ENCODE results near the gene TIAM1. TPM values are rescaled to one million over a fixed set of nuclear protein-coding genes. Genes with fewer than 3 reads are reported as not detected.

TIAM1 gene
- total RNA-seq, 1 experiment from 2014 or later = 15.2 TPM

DNA sequence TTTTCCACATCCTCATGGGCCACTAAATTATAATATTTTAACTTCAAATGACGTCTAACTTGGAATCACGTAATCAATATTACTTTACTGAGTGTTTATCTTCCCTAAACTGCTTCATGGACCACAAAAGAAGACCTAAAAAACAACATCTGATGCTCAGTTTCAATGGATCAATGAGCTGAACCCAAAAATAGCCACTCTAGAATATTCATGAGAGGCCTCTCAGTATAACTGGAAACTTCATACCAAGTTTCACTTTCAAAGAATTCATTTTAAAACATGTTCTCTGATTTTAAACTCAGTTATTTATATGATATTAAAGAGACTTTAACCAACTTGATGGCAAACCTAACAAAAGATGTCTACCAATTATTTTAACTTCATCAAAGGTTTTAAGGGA is 23.7 kb upstream of the TIAM1 start:
- Mint-ChIP-seq H3K27me3 (ENCODE audit: unreplicated experiment) (no peaks in the 10 kb centered on the region), H3K4me1 (ENCODE audit: low read depth, unreplicated experiment) (peaks cover 20% of the 10 kb centered on the region), H3K36me3 (ENCODE audit: insufficient read depth, unreplicated experiment) (no peaks in the 10 kb centered on the region), H3K27ac (ENCODE audit: unreplicated experiment) (no peak overlapping the region), H3K4me3 (ENCODE audit: low read depth, unreplicated experiment) (no peak overlapping the region), H3K9me3 (ENCODE audit: low read depth, unreplicated experiment) (no peaks in the 10 kb centered on the region)
- TF ChIP-seq, protein P1, sequence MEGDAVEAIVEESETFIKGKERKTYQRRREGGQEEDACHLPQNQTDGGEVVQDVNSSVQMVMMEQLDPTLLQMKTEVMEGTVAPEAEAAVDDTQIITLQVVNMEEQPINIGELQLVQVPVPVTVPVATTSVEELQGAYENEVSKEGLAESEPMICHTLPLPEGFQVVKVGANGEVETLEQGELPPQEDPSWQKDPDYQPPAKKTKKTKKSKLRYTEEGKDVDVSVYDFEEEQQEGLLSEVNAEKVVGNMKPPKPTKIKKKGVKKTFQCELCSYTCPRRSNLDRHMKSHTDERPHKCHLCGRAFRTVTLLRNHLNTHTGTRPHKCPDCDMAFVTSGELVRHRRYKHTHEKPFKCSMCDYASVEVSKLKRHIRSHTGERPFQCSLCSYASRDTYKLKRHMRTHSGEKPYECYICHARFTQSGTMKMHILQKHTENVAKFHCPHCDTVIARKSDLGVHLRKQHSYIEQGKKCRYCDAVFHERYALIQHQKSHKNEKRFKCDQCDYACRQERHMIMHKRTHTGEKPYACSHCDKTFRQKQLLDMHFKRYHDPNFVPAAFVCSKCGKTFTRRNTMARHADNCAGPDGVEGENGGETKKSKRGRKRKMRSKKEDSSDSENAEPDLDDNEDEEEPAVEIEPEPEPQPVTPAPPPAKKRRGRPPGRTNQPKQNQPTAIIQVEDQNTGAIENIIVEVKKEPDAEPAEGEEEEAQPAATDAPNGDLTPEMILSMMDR (IDR thresholded peaks at IDR 0.05; ENCODE audit: unreplicated experiment) = no peak
- no TSS peak for BruUV-seq (replicated peaks)
- no peak for DNase-seq
- intact Hi-C loops (cut with micrococcal nuclease; ENCODE audit: unreplicated experiment) = no loop called here
- CTCF ChIA-PET = no interaction called here

DNA sequence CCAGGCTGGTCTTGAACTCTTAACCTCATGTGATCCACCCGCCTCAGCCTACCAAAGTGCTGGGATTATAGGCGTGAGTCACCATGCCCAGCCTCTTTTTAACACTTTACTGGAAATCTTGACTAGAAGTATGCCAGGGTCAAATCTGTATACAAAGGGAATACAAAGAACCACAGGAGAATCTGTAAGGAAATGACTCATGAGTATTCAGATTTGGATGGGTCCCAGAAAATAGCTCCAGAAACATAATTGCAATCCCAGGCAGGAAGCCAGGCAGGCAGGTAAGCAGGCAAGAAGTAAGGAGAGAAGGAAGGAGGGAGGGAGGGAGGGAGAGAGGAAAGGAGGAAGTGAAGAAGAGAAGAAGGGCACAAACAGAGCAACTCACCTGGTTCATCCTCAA is 22.8 kb upstream of the TIAM1 start:
- BruUV-seq (replicated peaks) = no TSS peak
- TF ChIP-seq, protein P1 (IDR thresholded peaks at IDR 0.05; ENCODE audit: unreplicated experiment) = no peak
- H3K27me3 Mint-ChIP-seq (ENCODE audit: unreplicated experiment) = no peaks in the 10 kb centered on the region
- peaks cover 20% of the 10 kb centered on the region for H3K4me1 Mint-ChIP-seq (ENCODE audit: low read depth, unreplicated experiment)
- H3K4me3 Mint-ChIP-seq (ENCODE audit: low read depth, unreplicated experiment) = peak overlapping the region; percentile 14
- CTCF ChIA-PET = interaction anchor here (0.5 to 1.0 kb wide), 5 partner anchors 46 to 192 kb away, joined by 3 to 6 read pairs (median 3); no protein-coding TSS in a partner anchor
- H3K9me3 Mint-ChIP-seq (ENCODE audit: low read depth, unreplicated experiment) = no peaks in the 10 kb centered on the region
- peak overlapping the region; percentile 77 for H3K27ac Mint-ChIP-seq (ENCODE audit: unreplicated experiment)
- H3K36me3 Mint-ChIP-seq (ENCODE audit: insufficient read depth, unreplicated experiment) = no peaks in the 10 kb centered on the region
- peak; percentile 51 for DNase-seq
- intact Hi-C loops (cut with micrococcal nuclease; ENCODE audit: unreplicated experiment) = no loop called here

DNA sequence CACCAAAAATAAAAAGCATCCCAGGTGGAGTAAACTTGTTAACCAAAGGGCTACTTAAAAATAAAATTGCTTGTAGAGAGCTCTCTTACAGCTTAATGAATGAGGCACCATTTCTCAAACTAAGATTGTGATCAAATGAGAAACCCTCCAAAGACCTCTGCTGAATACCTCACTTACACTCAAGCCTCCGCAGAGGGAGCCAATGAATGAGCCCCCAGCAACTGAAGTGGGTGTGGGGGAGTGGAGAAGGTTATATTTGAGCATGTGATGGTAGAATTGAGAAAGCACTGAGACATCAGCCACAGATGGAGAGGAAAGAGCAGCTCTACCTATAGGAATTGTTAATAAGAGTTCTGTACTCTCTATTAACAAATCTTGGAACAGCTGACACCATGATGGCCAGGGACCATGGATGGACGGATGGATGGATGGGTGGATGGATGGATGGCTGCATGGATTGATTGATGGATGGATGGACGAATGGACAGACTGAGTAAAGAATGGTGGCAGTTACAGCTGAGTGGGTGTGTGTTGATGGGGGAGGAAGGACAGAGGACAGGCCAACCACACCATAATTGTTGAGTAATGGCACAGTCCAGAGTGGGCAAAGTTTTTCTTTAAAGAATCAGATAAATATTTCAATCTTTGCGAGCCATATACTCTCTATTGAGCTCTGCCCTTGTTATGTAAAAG is 20.3 kb upstream of the TIAM1 start:
- H3K4me1 Mint-ChIP-seq (ENCODE audit: low read depth, unreplicated experiment) = peaks cover 20% of the 10 kb centered on the region
- TF ChIP-seq, protein P1 (IDR thresholded peaks at IDR 0.05; ENCODE audit: unreplicated experiment) = no peak
- no peaks in the 10 kb centered on the region for H3K27me3 Mint-ChIP-seq (ENCODE audit: unreplicated experiment)
- no peak overlapping the region for H3K27ac Mint-ChIP-seq (ENCODE audit: unreplicated experiment)
- no peaks in the 10 kb centered on the region for H3K36me3 Mint-ChIP-seq (ENCODE audit: insufficient read depth, unreplicated experiment)
- no peak for DNase-seq
- no peaks in the 10 kb centered on the region for H3K9me3 Mint-ChIP-seq (ENCODE audit: low read depth, unreplicated experiment)
- CTCF ChIA-PET = no interaction called here
- BruUV-seq (replicated peaks) = no TSS peak
- intact Hi-C loops (cut with micrococcal nuclease; ENCODE audit: unreplicated experiment) = no loop called here
- H3K4me3 Mint-ChIP-seq (ENCODE audit: low read depth, unreplicated experiment) = no peak overlapping the region

DNA sequence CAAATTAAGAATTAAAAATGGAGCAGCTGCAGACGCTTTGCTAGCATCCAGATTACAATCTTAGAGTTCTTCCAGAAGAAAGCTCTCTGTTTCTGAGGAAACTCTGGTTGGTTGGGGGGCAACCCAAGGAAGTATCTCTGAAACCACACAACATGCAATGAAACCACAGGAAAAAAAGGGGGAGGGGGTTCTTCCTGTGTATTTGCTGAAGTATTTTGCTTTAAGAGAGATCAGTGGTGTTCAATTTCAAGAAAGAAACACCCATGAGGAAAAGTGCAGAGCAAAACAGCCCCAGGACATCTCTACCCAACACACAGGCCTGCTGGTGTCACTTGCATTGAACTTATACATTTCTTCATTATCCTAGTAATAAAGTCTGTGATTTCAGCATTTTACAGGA is 19.7 kb upstream of the TIAM1 start:
- no peak overlapping the region for H3K4me3 Mint-ChIP-seq (ENCODE audit: low read depth, unreplicated experiment)
- intact Hi-C loops (cut with micrococcal nuclease; ENCODE audit: unreplicated experiment) = no loop called here
- CTCF ChIA-PET = no interaction called here

More for the DNA sequence above, 19.7 kb upstream of the TIAM1 start:
- Mint-ChIP-seq H3K27ac (ENCODE audit: unreplicated experiment) (no peak overlapping the region), H3K36me3 (ENCODE audit: insufficient read depth, unreplicated experiment) (no peaks in the 10 kb centered on the region), H3K27me3 (ENCODE audit: unreplicated experiment) (no peaks in the 10 kb centered on the region), H3K4me1 (ENCODE audit: low read depth, unreplicated experiment) (peaks cover 20% of the 10 kb centered on the region), H3K9me3 (ENCODE audit: low read depth, unreplicated experiment) (no peaks in the 10 kb centered on the region)
- DNase-seq = no peak
- TF ChIP-seq, protein P1 (IDR thresholded peaks at IDR 0.05; ENCODE audit: unreplicated experiment) = no peak
- BruUV-seq (replicated peaks) = no TSS peak
